TTC549 (cell line): Measurements from ENCODE around the gene ZBTB16.

Source experiments
- FAIRE-seq: peaks from 2 replicates; lab custom pipeline; 2012; peaks lifted over from hg19 to GRCh38; lab: Jason Lieb, UNC

The ZBTB16 gene

DNA sequence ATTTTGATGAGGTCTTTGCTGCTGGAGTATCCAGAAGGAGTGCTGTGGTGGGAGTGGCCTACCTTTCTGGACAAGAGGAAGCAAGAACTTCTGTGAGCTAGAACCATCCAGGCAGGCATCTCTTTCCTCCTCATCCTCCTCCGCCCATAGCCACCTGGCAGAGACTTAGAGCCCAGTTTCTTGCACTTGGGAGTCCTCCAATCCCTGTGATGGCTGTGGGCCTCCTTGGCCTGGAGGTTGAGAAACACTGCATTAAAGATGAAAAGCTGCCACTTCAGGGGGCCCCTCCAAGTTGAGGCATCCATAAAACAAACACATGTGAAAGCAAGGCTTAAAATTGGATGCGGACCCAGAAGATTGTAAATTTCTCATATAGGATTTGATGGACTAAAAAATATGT lies 110.3 kb downstream of the ZBTB16 start:
- no peak for FAIRE-seq

GRCh38 chr11:114170226-114170625 lies 110.7 kb downstream of the ZBTB16 start:
- FAIRE-seq = no peak

DNA sequence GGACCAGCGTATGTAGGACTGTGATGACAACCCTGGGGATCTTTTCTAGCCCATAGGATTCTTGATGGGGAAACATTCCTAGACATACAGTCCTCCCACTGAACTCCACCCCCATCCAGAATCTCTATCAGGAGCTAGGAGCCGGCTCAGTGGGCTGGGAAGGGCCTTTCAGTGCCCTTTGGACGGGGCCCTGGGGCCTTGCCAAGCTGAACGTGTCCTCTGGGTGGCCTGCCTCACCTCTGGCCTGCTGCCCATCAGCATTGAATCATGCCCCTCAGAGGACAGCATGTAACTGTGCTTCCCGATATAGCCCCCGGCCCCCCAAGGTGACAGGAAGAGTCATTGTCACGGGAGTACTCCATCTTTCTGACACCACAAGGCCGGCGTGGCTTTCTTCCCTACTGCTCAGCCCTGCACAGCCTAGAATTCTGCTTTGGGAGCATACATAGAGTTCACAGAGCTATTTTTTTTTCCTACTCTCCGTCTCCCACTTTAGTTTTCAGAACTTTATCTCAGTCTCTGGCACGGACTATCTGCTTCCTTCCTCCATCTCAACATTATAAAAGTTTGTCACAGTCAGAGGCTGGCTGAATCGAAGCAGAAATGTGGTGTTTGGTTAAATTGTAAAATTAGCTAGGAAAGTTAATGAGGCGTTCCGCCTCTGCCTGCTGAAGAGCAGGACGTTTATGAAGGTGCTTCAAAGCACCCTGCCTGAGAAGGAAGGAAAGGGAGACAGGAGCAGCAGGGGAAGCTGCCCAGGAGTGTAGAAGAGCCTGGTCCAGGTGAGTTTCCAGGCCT lies 111.9 kb downstream of the ZBTB16 start:
- no peak for FAIRE-seq

- FAIRE-seq = no peak
These were observed 112.7 kb downstream of the ZBTB16 start for GRCh38 chr11:114172055-114172861.

GRCh38 chr11:114172871-114173444 lies 113.4 kb downstream of the ZBTB16 start:
- no peak for FAIRE-seq

GRCh38 chr11:114173843-114174242 lies 114.3 kb downstream of the ZBTB16 start:
- no peak for FAIRE-seq

- no peak for FAIRE-seq
These were observed 115.4 kb downstream of the ZBTB16 start for GRCh38 chr11:114174712-114175495.

DNA sequence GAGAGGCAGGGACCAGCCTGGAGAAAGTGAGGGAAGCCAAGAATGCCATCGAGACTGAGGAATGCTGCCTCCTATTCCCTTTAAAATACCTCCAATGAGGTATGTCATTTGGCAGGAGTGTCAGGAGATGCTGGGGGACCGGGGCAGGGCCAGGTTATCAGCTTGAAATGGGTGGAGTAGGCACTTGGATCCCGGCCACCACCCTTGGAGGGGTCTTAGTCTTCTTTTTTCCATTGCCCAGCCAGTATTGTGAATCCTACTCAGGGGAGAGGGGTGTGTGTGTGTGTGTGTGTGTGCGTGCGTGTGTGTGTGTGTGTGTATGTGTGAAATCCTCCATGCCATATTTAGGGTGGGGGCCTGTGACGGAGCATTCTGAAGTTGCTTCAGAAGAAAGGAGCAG lies 116.2 kb downstream of the ZBTB16 start:
- no peak for FAIRE-seq

DNA sequence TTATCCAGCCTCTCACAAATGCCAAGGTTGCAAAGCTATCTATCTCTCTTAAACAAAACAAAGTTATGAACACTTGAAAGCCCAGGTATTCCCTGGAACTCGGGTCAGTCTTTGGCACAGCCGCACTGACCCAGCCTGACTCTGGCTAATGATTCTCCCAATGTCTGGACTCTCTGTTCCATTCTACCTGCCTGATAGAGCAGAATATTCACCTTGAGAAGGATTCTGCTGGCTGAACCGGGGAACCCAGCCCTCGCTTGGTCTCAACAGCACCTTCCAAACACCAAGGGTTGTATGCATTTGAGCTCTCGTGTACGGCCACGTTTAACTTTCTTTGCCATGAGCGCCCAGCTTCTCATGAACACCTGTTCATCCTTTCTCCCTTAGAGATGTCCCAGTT lies 116.8 kb downstream of the ZBTB16 start:
- FAIRE-seq = no peak

DNA sequence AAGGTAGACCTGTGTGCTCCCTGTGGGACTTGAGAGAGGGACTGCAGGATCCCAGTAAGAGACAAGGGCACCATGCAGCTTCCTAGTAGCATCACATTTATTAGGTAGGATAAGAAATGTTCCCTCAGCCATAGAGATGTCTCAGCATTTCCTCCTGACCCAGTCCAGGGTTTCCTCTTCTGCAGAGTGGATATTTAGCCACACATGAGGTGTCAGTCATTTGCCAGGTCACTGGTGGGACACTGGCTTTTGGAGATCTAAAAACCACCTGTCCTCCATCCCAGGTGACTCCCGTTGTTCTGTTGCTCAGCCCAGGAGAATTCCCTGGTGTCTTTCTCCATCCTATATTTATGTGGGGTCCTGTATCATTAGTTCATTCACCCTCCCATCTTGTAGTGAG lies 119.1 kb downstream of the ZBTB16 start:
- FAIRE-seq = no peak

DNA sequence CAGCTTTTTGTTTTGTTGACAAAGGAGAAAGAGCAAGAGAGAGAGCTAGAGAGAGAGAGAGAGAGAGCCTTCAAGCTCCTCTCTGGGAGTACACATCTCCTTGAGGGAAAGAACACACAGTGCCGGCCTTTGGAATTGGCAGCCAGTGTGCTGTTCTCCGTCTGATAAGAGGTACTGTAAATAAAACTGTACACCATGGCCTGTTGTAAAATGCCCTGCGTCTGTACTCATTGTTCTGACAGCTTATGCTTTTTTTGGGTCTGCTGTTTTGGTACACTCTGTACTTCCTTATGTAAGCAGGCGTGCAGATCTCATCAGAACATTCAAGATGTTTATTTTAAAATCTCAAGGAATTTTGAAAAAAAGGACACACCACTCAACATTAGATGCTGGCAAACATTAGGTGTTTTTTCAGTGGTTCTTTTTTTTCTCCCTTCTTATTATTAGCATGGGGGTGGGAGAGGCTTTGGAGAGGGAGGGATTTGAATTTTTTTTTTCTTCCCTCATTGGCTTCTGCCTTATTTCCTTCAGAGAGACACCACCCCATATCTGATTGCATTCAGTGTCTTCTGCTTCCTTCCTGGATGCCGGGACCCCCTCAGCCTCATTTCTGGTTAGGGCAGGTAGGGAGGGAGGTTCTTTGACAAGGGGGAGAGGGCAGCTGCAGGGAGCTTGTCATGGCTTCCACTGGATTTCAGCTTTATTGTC lies 119.9 kb downstream of the ZBTB16 start:
- FAIRE-seq = no peak

- FAIRE-seq = no peak
These were observed 121.0 kb downstream of the ZBTB16 start for GRCh38 chr11:114180301-114181055.

DNA sequence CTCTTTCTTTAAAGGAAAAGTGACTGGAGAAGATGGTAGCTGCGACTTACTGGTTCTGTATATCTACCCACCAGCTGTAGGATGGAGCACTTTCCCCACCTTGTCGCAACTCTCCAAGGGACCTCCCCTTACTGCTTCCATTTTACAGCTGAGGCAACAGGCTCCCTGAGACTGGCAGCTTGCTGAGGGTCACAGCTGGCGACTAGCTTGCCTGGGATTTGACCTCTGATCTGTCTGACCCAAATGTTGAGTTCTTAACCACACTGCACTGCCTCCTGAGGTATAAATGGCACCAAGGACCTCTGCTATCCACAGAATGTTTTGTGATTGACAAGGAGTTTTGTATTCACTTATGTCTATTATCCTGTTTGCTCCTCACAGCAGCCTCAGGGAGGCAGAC lies 121.7 kb downstream of the ZBTB16 start:
- no peak for FAIRE-seq

DNA sequence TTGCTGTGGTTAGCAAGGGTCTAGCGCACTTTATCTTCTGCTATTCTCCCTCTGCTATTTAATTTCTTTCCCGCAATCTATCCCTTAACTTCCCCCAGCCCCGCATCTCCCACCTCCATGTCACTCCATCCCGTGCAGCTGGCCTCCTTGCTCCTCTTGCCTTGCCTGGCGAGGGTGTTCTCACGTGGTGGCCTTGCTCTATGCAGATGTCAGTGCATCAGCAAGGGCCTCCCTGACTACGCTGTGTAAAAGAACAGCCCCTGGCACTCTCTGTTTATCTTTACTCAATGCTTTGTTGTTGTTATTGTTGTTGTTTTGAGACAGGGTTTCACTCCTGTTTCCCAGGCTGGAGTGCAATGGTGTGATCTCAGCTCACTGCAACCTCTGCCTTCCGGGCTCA lies 122.2 kb downstream of the ZBTB16 start:
- no peak for FAIRE-seq

DNA sequence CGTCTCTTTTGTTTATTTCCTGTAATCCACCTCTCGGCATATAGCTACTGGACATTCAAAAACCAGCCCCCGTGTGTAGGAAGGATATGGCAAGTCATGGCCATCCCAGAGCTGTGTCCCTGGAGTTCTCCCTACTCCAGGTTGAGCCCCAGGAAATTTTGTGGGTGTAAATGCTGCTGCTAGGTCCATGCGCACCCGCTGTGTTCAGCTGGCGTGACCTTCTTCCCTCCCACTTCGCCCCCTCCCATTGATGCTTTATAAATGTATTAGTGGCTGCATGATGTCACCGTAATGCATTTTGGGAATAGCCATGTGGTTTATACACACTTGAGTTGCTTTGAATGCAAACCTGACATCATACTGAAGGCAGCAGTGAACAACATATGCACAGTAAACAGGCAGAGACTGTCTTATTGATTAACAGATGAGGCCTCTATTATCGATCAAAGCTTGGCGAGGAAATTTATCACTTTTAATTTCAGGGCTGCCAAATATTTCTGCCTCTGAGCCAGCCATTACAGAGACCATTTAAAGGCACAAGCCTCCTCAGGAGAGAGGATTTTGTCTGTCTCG lies 123.0 kb downstream of the ZBTB16 start:
- FAIRE-seq = no peak

DNA sequence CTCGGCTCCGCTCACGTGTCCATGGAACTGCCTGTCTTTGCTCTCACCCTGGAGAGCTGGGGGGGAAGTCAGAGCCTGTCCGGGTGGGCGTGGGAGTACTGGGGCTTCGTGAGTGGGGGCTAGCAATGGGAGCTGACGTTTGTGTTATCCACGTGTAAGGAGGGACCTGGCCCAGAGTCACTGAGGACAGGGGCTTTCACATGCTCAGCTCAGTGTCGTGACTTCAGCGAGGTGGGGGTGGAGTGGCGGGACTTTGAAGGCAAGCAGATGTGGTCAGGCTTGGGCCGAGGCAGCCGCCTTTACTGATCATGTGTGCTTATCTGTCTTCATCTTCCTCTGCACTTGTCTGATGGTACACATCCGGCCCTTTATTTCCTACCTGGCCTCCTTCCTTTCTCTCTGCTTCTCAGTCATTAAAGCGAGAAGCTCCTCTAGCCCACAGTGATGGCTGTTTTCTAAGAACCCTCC lies 123.6 kb downstream of the ZBTB16 start:
- FAIRE-seq = no peak

GRCh38 chr11:114185436-114185835 lies 125.9 kb downstream of the ZBTB16 start:
- FAIRE-seq = no peak

DNA sequence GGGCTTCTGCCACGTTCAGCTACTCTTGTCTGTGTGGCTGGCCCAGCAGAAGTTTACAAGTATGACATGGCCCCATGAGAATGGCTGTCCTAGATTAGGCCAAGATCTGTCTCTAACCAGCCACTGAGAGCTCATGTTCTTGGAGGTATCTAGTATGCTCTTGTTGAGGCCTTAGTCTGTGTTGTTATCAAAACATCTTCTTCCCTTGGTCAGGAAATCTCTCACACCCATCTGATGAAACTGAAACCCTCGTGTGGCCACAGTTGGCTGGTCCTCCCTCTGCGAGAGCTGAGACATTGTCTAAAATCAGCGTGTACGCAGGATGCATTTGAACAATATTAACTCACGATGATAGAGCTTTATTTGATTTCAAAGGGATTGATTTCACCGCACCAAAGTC lies 127.7 kb downstream of the ZBTB16 start:
- FAIRE-seq = no peak

DNA sequence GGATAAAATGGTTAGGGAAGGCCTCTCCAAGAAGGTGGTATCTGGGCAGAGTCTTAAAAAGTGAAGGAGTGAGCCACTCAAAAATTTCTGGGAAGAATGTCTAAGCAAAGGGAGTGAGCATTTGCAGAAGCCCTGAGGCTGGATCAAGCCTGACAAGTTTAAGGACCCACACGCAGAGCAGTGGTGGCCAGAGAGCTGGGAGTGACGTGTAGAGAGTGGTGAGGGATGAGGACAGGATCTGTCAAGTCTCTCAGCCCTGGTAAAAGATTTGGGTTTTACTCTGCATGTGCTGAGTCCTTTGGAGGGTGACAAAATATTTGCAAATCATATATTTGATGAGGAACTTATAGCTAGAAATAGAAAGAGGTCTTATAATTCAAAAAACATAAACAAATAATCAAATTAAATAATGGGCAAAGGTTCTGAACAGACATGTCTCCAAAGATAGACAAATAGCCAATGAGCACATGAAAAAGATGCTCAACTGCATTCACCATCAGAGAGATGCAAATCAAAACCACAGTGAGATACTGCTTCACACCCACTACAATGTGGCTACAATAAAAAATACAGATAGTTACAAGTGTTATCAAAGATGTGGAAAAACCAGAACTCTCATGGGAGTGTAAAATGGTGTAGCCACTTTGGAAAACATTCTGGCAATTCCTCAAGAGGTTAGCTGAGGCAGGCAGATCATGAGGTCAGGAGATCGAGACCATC lies 129.5 kb downstream of the ZBTB16 start:
- no peak for FAIRE-seq

GRCh38 chr11:114190630-114191029 lies 131.1 kb downstream of the ZBTB16 start:
- FAIRE-seq = no peak
